Hepatocyte (in vitro differentiated cells): ENCODE results near the gene C3orf38. TPM values are rescaled to one million over a fixed set of nuclear protein-coding genes. Genes with fewer than 3 reads are reported as not detected.

Experiments
- DNase-seq: peaks from one replicate; pipeline ENCODE4 v3.0.0-alpha.2; 2016; ENCODE audit warnings: low spot score
- H2AFZ ChIP-seq: fragments of 200-600 bp; sonication (generic); 2 replicates; pipeline ENCODE4 v1.6.0; 2016; ENCODE audit warnings: antibody characterized with exemption, mild to moderate bottlenecking
- H3K27ac ChIP-seq: fragments of 200-600 bp; sonication (generic); 2 replicates; pipeline ENCODE4 v1.5.1; 2016; ENCODE audit warnings: mild to moderate bottlenecking
- H3K27me3 ChIP-seq: fragments of 200-600 bp; sonication (generic); 2 replicates; pipeline ENCODE4 v1.6.1; 2016
- H3K36me3 ChIP-seq: fragments of 200-600 bp; sonication (generic); replicated peaks from 2 replicates; pipeline ENCODE4 v1.5.1; 2016; ENCODE audit warnings: low read depth; ENCODE audit not compliant: insufficient read depth
- H3K4me1 ChIP-seq: fragments of 200-600 bp; sonication (generic); 2 replicates; pipeline ENCODE4 v1.5.1; 2016; ENCODE audit warnings: mild to moderate bottlenecking, moderate library complexity; ENCODE audit not compliant: insufficient read depth
- H3K4me2 ChIP-seq: fragments of 200-600 bp; sonication (generic); 2 replicates; pipeline ENCODE4 v1.6.0; 2016
- H3K4me3 ChIP-seq: fragments of 200-600 bp; sonication (generic); 2 replicates; pipeline ENCODE4 v1.5.1; 2016; ENCODE audit warnings: mild to moderate bottlenecking
- H3K79me2 ChIP-seq: fragments of 200-600 bp; sonication (generic); 2 replicates; pipeline ENCODE4 v1.6.0; 2017; ENCODE audit warnings: mild to moderate bottlenecking
- H3K9me2 ChIP-seq: fragments of 200-600 bp; sonication (generic); replicated peaks from 2 replicates; pipeline ENCODE4 v1.6.0; 2017; ENCODE audit warnings: mild to moderate bottlenecking; ENCODE audit not compliant: insufficient read depth
- H3K9me3 ChIP-seq: fragments of 200-600 bp; sonication (generic); 2 replicates; pipeline ENCODE4 v1.5.1; 2016; ENCODE audit warnings: low read depth, mild to moderate bottlenecking
- H4K20me1 ChIP-seq: fragments of 200-600 bp; sonication (generic); 2 replicates; pipeline ENCODE4 v1.6.0; 2016; ENCODE audit warnings: mild to moderate bottlenecking; ENCODE audit not compliant: insufficient read depth, poor library complexity, severe bottlenecking
- EZH2 ChIP-seq: fragments of 200-600 bp; sonication (generic); IDR thresholded peaks from 2 replicates; pipeline ENCODE4 v1.6.1; 2016; ENCODE audit warnings: antibody characterized with exemption, mild to moderate bottlenecking, borderline replicate concordance
- EZH2phosphoT487 ChIP-seq: fragments of 200-600 bp; sonication (generic); IDR thresholded peaks from one replicate; pipeline ENCODE4 v1.6.1; 2018; ENCODE audit warnings: antibody characterized with exemption, mild to moderate bottlenecking, low read depth, moderate library complexity; ENCODE audit not compliant: unreplicated experiment, severe bottlenecking
- WGBS: methylation state at CpG from one replicate; pipeline ENCODE4 v1.1.6; 2016; ENCODE audit warnings: low lambda C conversion rate; ENCODE audit errors: missing lambda C conversion rate; 5-methylcytosine and 5-hydroxymethylcytosine counted together
- polyA plus RNA-seq: library from polyadenylated mRNA; unstranded; fragments of >200 nt; fragmentation: Nextera tagmentation; extraction: Ambion mirVana; gene quantifications from 2 replicates; pipeline ENCODE4 v1.2.1, GENCODE V29; 2016
- total RNA-seq: library from RNA; depleted of rRNA; stranded (reverse); fragments of >200 nt; gene quantifications from 2 replicates; pipeline ENCODE4 v1.2.3, GENCODE V29; 2014
- TF ChIP-seq, protein P1 (sequence below): fragments of 200-600 bp; sonication (generic); IDR thresholded peaks from 2 replicates; pipeline ENCODE4 v1.5.1; 2016; ENCODE audit warnings: antibody characterized with exemption, mild to moderate bottlenecking; ENCODE audit not compliant: poor library complexity

The C3orf38 gene
- total RNA-seq = 27.5 and 35.5 TPM in 2 replicates
- polyA plus RNA-seq = 15.3 and 21.8 TPM in 2 replicates

- under 1% methylated on average over 57 of the region's 57 CpGs for WGBS
- DNase-seq = peak; percentile 93
These were observed at the start of gene C3orf38 for GRCh38 chr3:88149509-88150362. TSS of gene C3orf38 (plus strand) at chr3:88149959. CDS start at chr3:88150053, 94 bp downstream.

DNA sequence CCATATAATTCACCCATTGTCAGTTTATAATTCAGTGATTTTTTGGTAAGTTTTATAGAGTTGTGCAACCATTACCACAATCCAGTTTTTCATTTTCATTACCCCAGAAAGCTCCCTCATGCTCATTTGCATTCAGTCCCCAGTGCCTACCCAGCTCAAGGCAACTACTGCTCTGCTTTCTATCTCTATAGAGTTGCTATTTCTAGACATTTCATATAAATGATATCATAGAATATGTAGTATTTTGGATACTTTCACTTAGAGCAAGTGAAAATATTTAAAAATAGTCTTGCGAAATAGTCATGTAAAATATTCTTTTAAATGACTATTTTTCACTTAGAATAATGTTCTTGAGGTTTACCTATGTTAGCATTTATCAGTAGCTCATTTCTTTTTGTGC is 48.6 kb upstream of the C3orf38 start:
- peaks cover 2% of the 10 kb centered on the region for H3K79me2 ChIP-seq
- H3K27ac ChIP-seq = no peak overlapping the region
- H3K4me3 ChIP-seq = no peak overlapping the region
- H3K4me2 ChIP-seq = no peak overlapping the region
- peaks cover 3% of the 10 kb centered on the region for H4K20me1 ChIP-seq
- no peak for DNase-seq
- H2AFZ ChIP-seq = no peak overlapping the region
- no peaks in the 10 kb centered on the region for H3K9me2 ChIP-seq
- no peaks in the 10 kb centered on the region for H3K9me3 ChIP-seq
- H3K36me3 ChIP-seq = no peaks in the 10 kb centered on the region
- no peaks in the 10 kb centered on the region for H3K27me3 ChIP-seq
- H3K4me1 ChIP-seq = no peaks in the 10 kb centered on the region
- 100% methylated on average over 1 of the region's 1 CpG for whole genome bisulfite sequencing
- TF ChIP-seq EZH2 (no peak), EZH2phosphoT487 (no peak)
- TF ChIP-seq, protein P1, sequence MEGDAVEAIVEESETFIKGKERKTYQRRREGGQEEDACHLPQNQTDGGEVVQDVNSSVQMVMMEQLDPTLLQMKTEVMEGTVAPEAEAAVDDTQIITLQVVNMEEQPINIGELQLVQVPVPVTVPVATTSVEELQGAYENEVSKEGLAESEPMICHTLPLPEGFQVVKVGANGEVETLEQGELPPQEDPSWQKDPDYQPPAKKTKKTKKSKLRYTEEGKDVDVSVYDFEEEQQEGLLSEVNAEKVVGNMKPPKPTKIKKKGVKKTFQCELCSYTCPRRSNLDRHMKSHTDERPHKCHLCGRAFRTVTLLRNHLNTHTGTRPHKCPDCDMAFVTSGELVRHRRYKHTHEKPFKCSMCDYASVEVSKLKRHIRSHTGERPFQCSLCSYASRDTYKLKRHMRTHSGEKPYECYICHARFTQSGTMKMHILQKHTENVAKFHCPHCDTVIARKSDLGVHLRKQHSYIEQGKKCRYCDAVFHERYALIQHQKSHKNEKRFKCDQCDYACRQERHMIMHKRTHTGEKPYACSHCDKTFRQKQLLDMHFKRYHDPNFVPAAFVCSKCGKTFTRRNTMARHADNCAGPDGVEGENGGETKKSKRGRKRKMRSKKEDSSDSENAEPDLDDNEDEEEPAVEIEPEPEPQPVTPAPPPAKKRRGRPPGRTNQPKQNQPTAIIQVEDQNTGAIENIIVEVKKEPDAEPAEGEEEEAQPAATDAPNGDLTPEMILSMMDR = no peak

More at GRCh38 chr3:88149509-88150362, at the start of gene C3orf38:
- H3K27me3 ChIP-seq = no peaks in the 10 kb centered on the region
- H3K79me2 ChIP-seq = peaks cover 60% of the 10 kb centered on the region
- peak within 1 kb of the TSS; percentile 95 for H2AFZ ChIP-seq
- no peaks in the 10 kb centered on the region for H3K4me1 ChIP-seq
- peak within 1 kb of the TSS; percentile 79 for H3K4me2 ChIP-seq
- H3K27ac ChIP-seq = peak within 1 kb of the TSS; percentile 90
- no peaks in the 10 kb centered on the region for H3K9me2 ChIP-seq
- no peak for TF ChIP-seq EZH2phosphoT487
- TF ChIP-seq, protein P1 = no peak
- TF ChIP-seq EZH2 = no peak
- no peaks in the 10 kb centered on the region for H3K9me3 ChIP-seq
- H3K36me3 ChIP-seq = no peaks in the 10 kb centered on the region
- H4K20me1 ChIP-seq = peaks cover 8% of the 10 kb centered on the region
- H3K4me3 ChIP-seq = peak within 1 kb of the TSS; percentile 52

- no peak overlapping the region for H3K4me2 ChIP-seq
- H4K20me1 ChIP-seq = peaks cover 3% of the 10 kb centered on the region
These were observed 44.4 kb upstream of the C3orf38 start for GRCh38 chr3:88105325-88105724.

More at GRCh38 chr3:88105325-88105724, 44.4 kb upstream of the C3orf38 start:
- Histone ChIP-seq H3K27ac (no peak overlapping the region), H3K36me3 (no peaks in the 10 kb centered on the region), H3K4me3 (no peak overlapping the region), H3K9me2 (no peaks in the 10 kb centered on the region), H2AFZ (no peak overlapping the region), H3K9me3 (no peaks in the 10 kb centered on the region), H3K79me2 (peaks cover 8% of the 10 kb centered on the region), H3K27me3 (no peaks in the 10 kb centered on the region), H3K4me1 (no peaks in the 10 kb centered on the region)
- TF ChIP-seq, protein P1 = no peak
- TF ChIP-seq EZH2phosphoT487 (no peak), EZH2 (no peak)
- DNase-seq = no peak
